ENCODE measurements around the gene SERTAD2. TPM values are rescaled to one million over a fixed set of nuclear protein-coding genes. Genes with fewer than 3 reads are reported as not detected.

The SERTAD2 gene
- total RNA-seq, 1 donor from 2014 or later: 14.5 TPM

DNA sequence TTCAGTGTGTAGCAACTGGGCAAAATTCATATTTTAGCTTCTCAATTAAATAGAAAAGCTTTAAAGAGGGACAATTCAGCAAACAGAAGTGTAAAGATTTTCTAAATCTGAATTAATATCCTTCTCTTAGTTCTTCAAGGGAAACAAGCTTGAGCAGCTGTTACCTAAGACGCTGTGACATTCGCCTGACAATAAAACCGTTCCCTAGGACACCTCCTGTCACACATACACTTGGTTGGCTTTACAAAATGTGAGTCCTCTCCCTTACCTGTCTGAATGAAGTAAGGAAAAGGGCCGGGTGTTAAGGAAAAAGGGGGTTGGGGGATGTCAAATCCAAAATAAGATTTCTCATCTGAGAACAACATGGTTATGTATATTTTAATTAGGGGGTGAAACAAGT is 2.1 kb downstream of the SERTAD2 start:
- no peaks in the 10 kb centered on the region for H3K9me3 ChIP-seq (replicated peaks)
- peaks cover 91% of the 10 kb centered on the region for H3K4me1 ChIP-seq
- DNase-seq: no peak
- no peaks in the 10 kb centered on the region for H3K36me3 ChIP-seq
- H3K27ac ChIP-seq (replicated peaks): peak overlapping the region; percentile 99
- H3K4me3 ChIP-seq: peak overlapping the region; percentile 80
- no peaks in the 10 kb centered on the region for H3K27me3 ChIP-seq (ENCODE audit: low read depth)
- TF ChIP-seq, protein P1, sequence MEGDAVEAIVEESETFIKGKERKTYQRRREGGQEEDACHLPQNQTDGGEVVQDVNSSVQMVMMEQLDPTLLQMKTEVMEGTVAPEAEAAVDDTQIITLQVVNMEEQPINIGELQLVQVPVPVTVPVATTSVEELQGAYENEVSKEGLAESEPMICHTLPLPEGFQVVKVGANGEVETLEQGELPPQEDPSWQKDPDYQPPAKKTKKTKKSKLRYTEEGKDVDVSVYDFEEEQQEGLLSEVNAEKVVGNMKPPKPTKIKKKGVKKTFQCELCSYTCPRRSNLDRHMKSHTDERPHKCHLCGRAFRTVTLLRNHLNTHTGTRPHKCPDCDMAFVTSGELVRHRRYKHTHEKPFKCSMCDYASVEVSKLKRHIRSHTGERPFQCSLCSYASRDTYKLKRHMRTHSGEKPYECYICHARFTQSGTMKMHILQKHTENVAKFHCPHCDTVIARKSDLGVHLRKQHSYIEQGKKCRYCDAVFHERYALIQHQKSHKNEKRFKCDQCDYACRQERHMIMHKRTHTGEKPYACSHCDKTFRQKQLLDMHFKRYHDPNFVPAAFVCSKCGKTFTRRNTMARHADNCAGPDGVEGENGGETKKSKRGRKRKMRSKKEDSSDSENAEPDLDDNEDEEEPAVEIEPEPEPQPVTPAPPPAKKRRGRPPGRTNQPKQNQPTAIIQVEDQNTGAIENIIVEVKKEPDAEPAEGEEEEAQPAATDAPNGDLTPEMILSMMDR (IDR thresholded peaks at IDR 0.05; ENCODE audit: borderline replicate concordance): no peak
- intact Hi-C loops (cut with micrococcal nuclease): no loop called here

DNA sequence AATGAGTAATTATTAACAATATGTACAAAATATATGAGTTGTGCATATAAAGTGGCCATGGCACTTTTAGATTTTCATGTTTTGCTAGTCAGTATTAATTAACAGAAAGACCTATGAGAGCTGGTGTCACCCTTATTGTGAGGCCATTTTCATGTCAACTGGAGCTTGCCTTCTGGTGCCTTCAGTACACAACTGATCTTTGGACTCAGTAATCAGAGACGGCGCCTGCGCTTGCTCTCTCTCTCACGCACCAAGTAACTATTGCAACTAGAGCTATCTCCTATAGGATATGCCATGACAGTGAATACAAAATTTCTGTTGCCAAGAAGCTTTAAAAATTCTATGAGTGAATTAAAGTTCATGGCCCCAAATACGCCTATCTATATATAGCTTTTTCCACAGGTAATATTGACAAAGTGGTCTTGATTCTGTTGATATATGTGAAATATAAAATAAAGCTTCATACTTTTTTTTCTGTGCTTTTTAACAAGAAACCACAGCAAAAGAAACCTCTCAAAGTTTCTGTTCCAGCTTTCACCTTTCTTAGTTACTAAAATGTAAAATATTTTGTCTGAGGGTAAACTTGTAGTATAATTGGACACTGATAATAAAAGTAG is 2.9 kb downstream of the SERTAD2 start:
- no peak for DNase-seq
- Histone ChIP-seq H3K4me3 (no peak overlapping the region), H3K4me1 (peaks cover 96% of the 10 kb centered on the region), H3K36me3 (no peaks in the 10 kb centered on the region), H3K27me3 (ENCODE audit: low read depth) (no peaks in the 10 kb centered on the region), H3K27ac (replicated peaks) (peak overlapping the region; percentile 69), H3K9me3 (replicated peaks) (no peaks in the 10 kb centered on the region)
- intact Hi-C loops (cut with micrococcal nuclease): no loop called here
- TF ChIP-seq, protein P1 (IDR thresholded peaks at IDR 0.05; ENCODE audit: borderline replicate concordance): no peak

DNA sequence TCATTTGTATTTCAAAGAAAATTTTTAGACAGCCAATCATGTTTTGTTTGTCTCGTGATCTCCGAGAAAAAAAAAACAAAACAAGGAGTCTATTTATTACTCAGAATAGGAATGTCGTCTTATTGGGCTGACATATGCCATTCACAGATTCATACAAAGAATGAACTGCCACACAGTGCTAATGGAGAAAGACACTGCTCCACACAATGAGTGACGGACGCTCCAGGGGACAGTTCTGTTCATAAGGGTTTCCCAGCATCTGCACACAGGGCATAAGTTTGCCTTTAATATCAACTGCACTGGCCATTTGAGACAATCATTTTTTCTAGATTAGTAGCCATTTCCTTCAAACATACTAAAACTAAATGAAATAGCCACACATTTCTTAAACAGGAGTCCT is 3.4 kb downstream of the SERTAD2 start:
- no peaks in the 10 kb centered on the region for H3K27me3 ChIP-seq (ENCODE audit: low read depth)
- intact Hi-C loops (cut with micrococcal nuclease): no loop called here
- DNase-seq: no peak
- H3K9me3 ChIP-seq (replicated peaks): no peaks in the 10 kb centered on the region
- TF ChIP-seq, protein P1 (IDR thresholded peaks at IDR 0.05; ENCODE audit: borderline replicate concordance): no peak
- H3K36me3 ChIP-seq: no peaks in the 10 kb centered on the region
- peak overlapping the region; percentile 69 for H3K27ac ChIP-seq (replicated peaks)
- H3K4me1 ChIP-seq: peaks cover 96% of the 10 kb centered on the region
- no peak overlapping the region for H3K4me3 ChIP-seq

DNA sequence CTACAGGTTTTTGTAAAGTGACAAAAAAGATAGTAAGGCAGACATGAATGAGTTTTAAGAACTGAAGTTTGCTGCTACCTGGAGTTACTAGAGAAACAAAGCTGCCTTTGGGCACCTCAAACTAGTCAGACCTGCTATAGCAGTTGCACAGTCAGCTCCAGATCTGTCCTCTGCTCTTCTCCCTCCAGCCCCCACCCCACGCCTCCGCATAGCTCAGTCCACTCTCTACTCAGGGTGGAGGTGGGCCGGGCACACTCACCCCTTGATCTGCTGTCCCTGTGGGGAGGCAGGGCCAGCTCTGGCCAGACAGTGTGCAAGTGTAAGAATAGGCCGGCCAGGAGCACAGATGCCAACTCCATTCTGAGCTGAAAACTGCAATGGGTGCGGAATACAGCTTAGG is 4.1 kb downstream of the SERTAD2 start:
- Histone ChIP-seq H3K4me1 (peaks cover 93% of the 10 kb centered on the region), H3K4me3 (peak overlapping the region; percentile 37), H3K27ac (replicated peaks) (peak overlapping the region; percentile 69), H3K36me3 (no peaks in the 10 kb centered on the region), H3K9me3 (replicated peaks) (no peaks in the 10 kb centered on the region), H3K27me3 (ENCODE audit: low read depth) (no peaks in the 10 kb centered on the region)
- TF ChIP-seq, protein P1 (IDR thresholded peaks at IDR 0.05; ENCODE audit: borderline replicate concordance): no peak
- intact Hi-C loops (cut with micrococcal nuclease): loop anchor here (5.0 kb wide), 2 partner anchors 98 to 213 kb away; no protein-coding TSS in a partner anchor
- no peak for DNase-seq

DNA sequence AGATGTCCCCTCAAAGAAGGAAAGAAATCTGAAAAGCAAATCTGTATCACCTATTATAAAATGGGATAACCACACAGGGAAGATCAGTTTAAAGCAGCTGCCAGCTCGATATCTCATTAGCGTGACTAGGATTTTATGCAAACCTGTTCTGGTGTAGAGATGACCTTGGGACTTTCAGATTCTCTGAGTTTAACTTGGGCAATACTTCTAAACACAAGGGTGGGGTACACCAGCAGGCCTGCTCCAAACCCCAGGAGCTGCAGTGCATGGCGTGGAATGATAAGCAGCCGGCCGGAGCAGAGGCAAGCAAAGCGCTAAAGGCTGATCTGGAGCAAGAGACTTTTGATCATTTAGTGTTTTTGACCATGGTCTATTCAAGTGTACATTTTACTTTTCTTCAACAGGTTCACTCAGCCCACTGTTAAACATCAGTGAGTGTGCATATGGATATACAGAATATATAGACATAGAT is 4.7 kb downstream of the SERTAD2 start:
- no peaks in the 10 kb centered on the region for H3K9me3 ChIP-seq (replicated peaks)
- H3K27ac ChIP-seq (replicated peaks): peak overlapping the region; percentile 69
- peak overlapping the region; percentile 37 for H3K4me3 ChIP-seq
- H3K4me1 ChIP-seq: peaks cover 90% of the 10 kb centered on the region
- no peaks in the 10 kb centered on the region for H3K27me3 ChIP-seq (ENCODE audit: low read depth)
- intact Hi-C loops (cut with micrococcal nuclease): loop anchor here (5.0 kb wide), 2 partner anchors 98 to 213 kb away; no protein-coding TSS in a partner anchor
- no peak for DNase-seq
- TF ChIP-seq, protein P1 (IDR thresholded peaks at IDR 0.05; ENCODE audit: borderline replicate concordance): no peak
- H3K36me3 ChIP-seq: no peaks in the 10 kb centered on the region

All from left ventricle myocardium inferior (tissue), 1 donor.